GM19023 (cell line): ENCODE results near the gene CPSF4.
"Not testable (repeated sequence)": the region's sequence is repeated elsewhere in the genome, so short reads cannot be mapped to it uniquely, and the experiment has no call there.

Experiments
- ATAC-seq: cut with Tn5 transposase; IDR thresholded peaks from one replicate; pipeline ENCODE4 v1.9.1; 2021; ENCODE audit warnings: mild to moderate bottlenecking, moderate library complexity; ENCODE audit not compliant: unreplicated experiment

Gene CPSF4

DNA sequence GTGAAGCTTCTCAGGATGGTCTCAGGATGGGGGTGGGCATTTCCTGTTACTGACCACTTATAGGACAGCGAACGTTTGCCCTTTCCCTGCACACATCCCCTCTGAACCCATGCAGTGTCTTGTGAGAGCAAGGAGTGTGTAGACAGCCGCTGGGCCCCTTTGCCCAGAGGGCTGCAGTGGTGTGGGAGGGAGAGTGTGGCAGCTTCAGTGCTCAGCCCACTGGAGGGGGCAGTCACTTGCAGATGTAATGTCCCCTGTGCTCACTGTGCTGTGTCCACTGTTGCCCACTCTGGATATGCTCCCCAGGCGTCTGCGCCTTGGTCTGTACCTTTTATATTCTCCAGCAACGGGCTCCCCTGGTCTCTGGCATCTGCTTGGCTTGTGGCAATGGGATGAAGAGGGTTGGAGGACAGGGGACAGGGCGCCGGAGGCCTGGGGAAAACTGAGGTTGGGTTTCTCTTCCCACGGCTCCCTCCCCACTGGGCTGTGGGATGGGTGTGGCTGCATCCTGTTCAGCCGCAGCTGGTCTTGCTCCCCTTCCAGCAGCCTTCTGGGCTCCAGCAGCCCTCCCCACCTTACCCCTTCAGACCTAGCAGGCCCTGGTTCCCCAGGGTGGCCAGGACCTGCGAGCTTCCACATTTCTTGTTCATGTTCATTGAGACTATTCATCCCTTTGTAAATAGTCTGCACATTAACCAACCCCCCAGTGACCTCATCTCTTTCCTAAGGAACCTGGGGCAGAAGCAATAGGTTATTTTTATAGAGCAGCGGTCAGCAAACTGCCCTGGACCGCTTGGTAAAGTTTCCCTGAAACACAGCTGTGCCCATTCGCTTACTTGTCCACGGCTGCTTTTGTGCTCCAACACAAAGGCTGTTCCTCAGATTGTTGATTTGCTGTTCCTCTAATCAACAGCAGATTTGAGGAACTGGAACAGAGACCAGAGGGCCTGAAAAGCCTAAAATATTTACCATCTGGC is 40.0 kb downstream of the CPSF4 start:
- ATAC-seq: no peak

DNA sequence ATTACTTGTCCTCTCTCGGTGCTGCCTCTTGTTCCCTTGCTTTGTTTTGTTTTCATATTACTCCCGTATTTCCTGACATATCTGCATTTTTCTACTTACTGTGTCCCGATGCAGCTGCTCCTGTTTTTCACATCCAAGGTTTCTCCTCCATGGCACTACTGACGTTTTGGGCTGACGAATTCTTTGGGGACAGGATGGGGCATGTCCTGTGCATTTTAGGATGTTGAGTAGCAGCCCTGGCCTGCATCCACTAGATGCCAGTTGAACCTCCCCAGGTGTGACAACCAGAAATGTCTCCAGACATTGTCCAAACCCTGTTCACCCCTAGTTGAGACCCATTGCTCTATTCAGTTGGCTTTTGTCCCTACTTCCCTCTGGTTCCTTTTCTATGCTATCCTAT is 46.4 kb downstream of the CPSF4 start:
- no peak for ATAC-seq

DNA sequence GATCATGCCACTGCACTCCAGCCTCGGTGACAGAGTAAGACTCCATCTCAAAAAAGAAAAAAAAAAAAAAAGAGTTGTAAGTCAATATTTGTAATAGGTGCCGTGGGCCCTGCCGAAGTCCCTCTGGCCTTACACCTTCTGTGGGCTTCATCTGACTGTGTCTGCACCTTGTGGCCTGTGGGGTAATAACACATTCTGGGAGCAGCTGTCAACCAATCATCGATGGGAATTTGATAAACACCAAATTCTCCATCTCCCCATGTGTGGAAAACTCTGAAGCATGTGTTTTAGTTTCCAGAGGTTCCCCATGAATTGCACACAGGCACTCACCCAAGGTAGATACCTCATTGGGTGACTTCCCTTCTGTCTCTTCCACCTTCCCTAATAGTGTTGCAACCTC is 50.5 kb downstream of the CPSF4 start:
- no peak for ATAC-seq

DNA sequence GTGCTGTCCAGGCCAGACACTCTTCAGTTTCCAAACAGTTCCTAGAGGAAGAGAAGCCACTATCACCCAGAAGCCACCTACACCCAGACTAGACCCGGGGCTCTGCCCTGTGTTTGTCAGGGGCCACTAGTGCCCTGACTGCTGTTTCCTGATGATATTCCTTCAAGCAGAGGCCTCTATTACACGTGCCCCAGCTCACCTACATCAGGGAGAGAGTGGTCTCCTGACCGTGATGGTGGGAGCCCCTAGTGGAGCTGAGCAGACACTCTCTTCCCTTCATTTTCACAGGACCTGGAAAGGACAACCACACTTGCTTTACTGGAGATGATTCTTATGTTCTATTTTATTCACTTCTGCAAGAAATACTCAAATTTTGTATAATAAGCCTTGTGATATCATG is 52.1 kb downstream of the CPSF4 start:
- ATAC-seq: no peak

DNA sequence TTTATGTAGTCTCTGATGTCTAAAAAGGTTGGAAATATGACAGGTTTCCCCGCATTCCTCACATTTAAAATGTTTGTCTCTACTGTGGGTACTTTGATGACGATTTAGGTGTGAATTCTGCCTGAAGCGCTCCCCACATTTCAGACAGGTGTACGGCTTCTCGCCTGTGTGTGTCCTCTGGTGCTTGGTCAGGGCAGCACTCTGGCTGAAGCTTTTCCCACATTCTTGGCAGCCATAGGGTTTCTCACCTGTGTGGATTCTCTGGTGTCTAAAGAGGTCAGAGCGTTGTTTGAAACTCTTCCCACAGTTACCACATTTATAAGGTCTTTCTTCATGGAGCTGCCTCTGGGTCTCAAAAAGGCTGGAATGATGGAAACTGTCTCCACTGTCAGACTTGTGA is 55.1 kb downstream of the CPSF4 start:
- ATAC-seq: no peak

DNA sequence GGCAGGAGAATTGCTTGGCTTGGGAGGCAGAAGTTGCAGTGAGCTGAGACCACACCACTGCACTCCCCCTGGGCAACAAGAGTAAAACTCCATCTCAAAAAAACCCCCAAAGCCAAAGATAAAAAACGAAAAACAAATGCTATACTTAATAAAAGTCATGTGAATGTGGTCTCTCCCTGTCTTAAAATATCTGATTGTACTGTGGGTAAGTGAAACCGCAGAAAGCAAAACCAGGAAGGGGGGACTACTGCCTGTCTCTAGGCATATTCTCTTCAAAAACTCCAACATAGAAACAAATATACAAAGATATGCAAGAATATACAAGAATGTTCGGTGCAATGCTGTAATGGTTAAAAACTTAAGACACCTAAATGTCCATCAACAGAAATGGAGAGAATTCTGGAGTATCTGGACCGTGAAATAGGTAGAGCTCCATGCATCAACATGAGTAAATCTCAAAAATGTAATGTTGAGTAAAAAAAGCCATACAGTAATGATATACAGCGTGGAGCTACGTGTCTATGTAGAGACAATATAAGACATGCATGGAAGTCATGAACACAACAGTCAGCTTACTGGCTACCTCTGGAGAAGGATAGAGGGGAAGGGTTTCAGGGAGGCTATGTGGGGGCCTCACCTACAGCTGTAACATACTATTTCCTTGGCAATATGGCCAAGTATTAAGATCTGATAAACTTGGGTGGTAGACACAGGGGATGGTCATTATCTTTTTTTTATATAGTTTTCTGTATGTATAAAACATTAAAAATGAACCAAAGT is 59.2 kb downstream of the CPSF4 start:
- ATAC-seq: no peak

DNA sequence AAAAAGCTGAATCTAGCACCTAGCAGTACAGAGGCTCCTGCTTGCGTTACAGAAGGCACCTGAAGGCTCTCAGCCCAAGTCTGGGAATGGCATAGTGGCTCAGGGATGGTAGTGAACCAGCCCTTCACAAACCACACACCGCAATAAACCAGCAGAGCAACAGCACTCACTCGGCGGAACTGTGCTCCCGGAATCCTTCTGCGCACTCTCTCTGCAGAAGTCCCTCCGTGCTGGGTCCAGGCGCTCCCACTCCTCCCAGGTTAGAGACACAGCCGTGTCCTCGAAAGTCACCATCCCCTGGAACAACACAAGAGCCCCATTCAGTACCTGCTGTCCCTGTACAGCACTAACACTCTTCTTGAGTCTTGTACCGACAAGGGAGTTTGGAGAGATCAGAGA is 59.8 kb downstream of the CPSF4 start:
- no peak for ATAC-seq

DNA sequence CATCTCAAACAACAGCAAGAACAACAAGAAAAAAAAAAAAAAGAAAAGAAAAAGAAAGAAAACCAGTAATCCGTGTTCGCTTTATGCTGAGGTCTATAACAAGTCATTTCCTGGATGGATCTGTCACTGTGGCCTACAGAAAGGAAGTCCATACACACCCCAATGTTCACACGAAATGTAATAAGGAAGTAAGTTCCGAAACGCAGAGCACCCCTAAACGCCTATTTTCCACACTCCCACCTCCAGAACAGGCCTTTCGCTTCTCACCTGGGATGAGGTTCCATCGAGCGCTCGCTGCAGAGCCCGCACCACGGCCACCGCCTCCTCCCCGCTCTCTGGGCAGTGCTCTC is 60.6 kb downstream of the CPSF4 start:
- no peak for ATAC-seq

DNA sequence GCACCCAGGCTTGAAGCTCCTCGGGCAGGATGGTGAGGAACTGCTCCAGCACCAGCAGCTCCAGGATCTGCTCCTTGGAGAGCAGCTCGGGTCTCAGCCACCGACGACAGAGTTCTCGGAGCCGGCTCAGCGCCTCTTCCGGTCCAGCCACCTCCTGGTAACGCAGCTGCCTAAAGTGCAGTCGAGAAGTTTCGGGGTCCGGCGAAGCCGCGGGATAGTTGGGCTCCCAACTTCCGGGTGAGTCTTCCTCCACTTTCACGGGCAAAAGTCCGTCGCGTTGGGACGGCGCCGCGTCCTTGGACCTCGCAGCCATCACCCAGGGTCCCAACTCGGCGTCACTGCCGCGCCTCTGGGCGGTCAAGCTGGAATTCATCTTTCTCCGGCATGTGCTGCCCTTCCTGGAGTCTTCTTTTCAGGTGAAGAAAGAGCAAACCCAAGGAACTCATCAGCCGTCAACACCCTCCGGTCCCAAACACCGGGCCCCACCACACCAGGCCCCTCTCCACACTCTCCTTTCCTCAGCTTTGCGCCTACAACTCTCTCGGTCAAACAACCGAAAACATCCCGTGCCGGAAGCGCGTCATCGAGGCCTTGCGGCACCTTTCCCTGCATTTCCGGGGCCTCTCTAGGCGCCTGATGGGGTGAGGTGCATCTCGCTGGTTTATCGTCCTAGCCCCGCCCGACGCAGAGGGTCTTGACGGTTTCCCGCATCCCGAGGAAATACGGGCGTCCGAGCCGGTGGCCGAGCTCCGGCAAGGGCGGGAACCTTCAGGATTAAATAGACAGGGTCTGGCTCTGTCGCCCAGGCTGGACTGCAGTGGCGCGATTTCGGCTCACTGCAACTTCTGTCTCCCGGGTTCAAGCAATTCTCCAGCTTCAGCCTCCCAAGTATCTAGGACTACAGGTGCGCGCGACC is 61.2 kb downstream of the CPSF4 start, which contains the start of gene ZNF394:
Gene ZNF394, minus strand, starts transcription at position 561 of the 916 bp plus-strand sequence. Its CDS starts 188 bp downstream, at position 373.
- ATAC-seq: peak; percentile 38

DNA sequence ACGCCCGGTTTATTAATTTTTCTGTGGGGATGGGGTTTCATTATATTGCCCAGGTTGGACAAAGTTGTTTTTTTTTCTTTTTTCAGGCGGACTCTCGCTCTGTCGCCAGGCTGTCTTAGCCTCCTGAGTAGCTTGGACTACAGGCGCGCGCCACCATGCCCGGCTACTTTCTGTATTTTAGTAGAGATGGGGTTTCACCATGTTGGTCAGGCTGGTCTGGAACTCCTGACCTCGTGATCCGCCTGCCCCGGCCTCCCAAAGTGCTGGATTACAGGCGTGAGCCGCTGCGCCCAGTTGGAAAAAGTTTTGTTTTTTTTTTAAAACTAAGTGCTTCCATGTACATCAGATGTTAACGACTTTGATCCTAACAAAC is 61.9 kb downstream of the CPSF4 start:
- ATAC-seq: no peak

DNA sequence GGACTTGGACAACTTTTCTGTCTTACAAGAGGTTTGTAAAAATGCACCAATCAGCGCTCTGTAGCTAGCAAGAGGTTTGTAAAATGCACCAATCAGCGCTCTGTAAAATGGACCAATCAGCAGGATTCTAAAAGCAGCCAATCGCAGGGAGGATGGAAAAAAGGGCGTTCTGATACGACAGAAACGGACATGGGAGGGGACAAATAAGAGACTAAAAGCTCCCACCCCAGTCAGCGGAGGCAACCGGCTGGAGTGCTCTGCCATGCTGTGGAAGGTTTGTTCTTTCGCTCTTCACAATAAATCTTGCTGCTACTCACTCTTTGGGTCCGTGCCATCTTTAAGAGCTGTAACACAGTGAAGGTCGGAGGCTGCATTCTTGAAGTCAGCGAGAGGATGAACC is 62.5 kb downstream of the CPSF4 start:
- not testable (repeated sequence) for ATAC-seq

DNA sequence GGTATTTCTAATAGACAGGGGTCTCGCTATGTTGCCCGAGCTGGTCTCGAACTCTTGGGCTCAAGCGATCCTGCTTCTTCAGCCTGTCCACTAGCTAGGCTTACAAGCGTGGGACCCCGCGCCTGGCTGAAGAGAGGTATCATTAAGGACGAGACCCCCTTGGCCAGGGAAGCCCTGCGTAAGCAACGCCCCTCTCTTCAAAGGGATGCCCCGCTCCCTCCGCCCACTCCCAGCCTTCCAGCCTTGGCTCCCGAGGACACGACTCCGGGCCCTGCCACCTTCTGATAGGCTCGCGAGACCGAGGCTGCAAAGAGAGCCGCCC is 65.5 kb downstream of the CPSF4 start:
- no peak for ATAC-seq

DNA sequence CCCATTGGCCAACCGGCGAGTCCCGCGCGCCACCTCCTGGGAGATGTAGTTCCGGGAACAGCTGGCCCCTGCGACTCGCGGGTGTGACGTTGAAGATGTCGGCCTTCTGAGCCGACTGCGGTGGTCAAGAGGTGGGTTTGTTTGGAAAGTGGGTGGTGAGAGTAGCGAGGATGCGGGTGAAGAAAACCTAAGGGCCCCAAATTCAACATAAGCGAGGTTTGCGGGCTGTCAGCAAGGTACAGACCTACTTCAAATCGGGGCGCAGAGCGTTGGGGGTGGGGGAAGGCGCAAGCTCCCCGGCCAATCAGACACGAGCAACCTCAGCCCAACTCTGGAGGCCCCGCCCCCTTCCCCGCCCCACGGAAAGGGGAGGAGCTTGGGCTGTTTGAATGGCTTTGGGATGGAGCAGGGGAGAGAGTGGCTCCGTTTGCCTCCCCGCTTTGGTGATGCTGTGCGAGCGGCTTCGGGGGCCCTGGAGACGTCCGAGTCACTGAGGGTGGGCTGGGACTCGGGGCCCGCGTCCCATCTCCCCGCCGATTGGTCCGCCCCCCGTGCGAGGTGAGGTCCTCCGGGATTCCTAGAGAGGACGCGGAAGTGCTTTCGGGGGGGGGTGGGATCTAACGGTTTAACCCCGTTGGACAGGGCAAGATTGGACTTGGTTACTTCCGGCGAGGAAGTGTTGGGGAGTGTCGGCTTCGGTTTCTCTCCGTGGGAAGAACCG is 66.0 kb downstream of the CPSF4 start, which contains the start of gene ZKSCAN5:
Gene ZKSCAN5, plus strand, starts transcription at position 60 of the 721 bp plus-strand sequence. CDS start 1,383 bp downstream, outside the sequence.
- ATAC-seq: peak; percentile 80

DNA sequence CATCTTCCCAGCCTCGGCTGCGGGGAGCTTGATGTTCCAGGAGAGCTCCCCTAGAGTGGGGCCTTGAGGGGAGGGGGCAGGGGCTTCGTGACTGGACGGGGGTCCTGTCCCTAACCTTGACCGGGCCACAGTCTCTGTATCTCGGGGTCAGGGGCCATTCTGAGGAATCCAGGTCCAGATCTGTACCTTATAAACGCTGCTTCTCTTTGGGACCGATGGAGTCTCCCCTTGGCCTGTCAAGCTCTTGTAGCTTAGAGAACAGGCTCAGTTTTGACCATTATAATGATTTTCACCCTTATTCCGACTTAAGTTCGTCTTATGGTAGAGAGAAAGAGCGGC is 66.5 kb downstream of the CPSF4 start:
- ATAC-seq: no peak
